HG03469 (cell line): Measurements from ENCODE around the gene MFSD11.
A peak's percentile ranks its signal among the peaks of the same experiment; 100 is the strongest.
"Not testable (repeated sequence)": the region's sequence is repeated elsewhere in the genome, so short reads cannot be mapped to it uniquely, and the experiment has no call there.

ENCODE experiments used
- ATAC-seq: cut with Tn5 transposase; IDR thresholded peaks from one replicate; pipeline ENCODE4 v1.9.1; 2021; ENCODE audit warnings: mild to moderate bottlenecking, moderate library complexity, moderate number of reproducible peaks; ENCODE audit not compliant: unreplicated experiment

The MFSD11 gene

DNA sequence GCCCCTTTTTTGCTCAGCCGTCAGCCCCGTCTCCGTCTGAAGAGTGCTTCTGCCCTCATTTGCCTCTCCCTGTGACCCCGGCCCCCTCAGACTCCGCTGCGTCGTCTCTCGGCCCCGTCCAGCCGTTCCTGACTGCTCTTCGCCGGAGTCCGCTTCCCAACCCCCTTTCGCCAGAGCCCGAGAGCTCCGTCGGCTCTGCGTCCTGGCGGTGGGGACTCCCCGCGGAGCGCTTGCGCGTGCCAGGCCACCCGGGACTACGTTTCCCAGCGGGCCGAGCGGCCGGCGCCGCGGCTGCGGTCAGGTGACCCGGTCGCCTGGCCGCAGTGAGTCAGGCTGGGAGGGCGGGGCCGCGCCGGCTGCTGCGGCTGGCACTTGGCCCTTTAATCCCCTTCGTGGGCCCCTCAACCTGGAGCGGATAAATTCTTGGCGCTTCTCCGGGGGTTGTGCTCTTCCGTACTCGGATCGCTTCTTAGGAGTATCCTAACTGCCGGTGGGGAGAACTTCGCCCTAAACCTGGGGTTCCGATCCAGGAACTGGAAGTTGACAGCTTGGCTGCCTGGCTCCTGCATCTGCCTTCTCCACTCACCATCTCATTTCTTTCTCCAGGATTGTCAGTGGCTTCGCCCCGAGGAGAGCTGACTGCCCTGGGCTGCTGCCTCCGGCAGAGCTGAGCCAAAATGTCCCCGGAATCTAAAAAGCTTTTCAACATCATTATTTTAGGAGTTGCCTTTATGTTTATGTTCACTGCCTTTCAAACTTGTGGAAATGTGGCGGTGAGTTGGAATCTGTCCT is at the start of gene MFSD11:
Gene MFSD11 (plus strand): TSS at position 444 of the 792 bp plus-strand sequence. CDS start 234 bp downstream, at position 678.
- peak; percentile 32 for ATAC-seq

DNA sequence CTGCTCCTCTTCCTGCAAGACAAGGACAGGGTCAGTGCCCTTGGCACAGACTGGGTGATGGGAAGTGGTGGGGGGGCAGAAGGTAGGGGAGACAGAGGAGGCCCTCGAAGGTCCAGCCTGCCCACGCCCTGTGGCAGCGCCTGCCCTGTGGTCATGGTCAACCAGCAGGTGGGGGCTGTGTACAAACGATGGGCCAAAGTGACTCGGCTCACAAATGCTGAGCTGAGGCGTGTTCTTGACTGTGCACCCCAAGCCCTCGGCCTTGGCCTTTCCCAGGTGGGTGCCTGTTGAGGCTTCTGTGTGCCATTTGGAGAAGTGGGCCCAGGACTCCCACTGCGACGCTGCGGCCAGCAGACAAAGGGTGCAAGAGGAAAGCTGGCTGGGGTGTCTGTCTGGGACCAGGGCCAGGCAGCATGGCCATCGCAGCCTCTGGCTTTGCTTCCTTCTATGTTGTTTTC is 49.7 kb upstream of the MFSD11 start:
- ATAC-seq: no peak

DNA sequence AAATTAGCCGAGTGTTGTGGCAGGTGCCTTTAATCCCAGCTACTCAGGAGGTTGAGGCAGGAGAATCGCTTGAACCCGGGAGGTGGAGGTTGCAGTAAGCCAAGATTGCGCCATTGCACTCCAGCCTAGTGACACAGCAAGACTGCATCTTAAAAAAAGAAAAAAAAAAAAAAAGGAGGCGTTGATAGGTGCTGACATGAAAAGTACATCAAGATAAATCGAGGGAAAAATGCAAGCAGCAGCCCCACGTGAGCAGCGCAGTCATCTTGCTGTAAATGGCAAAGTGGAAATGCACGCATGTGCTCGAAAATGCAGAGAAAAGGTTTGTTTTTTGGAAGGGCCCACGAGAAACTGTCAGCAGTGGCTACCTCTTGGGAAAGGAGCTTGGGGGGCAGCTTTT is 48.1 kb upstream of the MFSD11 start:
- no peak for ATAC-seq

DNA sequence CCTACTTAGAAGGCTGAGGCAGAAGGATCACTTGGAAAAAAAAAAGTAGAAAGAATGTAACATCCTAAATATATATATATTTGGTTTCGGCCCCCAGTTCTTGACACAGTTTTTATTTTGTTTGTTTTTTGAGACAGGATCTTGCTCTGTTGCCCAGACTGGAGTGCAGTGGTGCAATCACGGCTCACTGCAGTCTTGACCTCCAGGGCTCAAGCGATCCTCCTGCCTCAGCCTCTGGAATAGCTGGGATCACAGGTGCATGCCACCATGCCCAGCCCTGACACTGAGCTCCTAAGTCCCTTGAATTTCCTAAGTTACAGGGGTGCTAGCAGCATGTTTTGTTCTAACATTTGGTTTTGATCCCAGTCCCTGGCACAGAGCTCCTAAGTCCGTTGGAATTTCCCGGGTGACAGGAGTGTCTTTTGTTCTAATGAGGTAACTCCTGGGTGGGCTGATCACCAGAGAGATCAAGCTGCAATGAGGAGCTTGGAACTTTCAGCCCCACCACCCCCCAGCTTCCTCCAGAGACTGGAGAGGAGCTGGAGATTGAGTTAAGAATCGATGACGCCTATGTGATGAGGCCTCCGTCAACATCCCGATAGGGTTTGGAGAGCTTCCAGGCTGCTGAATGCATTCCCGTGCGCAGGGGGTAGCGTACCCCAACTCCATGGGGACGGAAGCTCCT is 47.2 kb upstream of the MFSD11 start:
- no peak for ATAC-seq

DNA sequence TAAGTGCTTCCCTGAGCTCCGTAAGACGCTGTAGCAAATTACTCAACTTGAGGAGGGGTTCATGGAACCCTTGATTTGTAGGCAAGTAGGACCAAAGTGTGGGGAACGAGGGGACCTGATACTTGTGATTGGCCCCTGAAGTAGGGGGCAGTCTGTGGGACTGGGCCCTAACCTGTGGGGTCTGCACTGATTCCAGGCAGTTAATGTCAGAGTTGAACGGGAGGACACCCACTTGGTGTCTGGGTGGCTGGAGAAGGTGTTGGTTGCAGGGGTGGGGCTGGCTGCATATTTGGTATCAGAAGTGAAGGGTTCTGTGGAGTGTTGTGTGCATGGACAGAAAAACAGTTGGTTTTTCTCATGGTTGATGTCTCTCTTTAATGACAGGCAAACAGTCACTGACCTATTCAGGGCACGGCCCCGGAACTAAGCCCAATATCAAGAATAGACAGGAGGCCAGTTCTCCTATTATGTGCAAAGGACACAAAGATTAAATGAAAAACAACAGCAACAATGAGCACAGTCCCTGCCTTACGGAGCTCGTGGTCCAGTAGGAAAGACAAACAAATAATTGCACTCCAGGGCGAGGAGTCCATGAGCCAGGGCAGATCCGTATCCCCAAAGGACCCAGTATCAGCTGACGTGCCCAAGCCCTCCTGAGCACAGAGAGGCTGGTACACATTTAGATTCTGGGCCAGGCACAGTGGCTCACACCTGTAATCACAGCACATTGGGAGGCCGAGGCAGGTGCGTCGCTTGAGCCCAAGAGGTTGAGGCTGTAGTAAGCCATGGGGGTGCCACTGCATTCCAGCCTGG is 46.3 kb upstream of the MFSD11 start:
- no peak for ATAC-seq

DNA sequence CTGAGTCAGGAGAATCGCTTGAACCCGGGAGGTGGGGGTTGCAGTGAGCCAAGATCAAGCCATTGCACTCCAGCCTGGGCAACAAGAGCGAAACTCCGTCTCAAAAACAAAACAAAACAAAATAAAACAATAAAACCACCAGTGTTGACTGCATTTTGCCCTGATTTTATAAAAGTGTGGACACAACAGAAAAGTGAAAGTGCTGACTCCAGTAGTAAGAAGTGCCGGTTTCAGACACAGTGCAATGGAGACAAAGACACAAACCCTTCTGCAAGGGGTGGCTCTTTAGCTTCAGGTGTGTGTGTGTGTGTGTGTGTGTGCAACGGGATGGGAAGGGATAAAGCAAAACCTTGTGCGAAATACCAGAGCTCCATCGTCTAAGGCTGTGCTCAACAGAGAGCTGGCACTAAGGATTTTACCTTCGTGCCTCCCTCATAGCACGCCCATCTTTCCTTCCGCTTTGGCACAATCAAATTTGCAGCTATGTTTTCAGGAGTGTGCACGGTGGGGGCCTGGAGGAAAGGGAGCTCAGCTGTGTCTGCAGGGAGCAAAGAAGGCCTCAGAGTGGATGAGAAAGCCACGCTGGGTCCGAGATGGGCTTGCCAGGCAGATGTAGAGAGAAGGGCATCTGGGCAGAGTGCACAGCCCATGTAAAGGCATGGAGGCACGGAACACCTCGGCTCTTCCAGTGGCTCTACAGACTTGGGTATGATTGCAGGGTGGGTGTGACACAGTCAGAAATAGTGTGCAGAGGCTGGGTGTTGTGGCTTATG is 42.7 kb upstream of the MFSD11 start:
- ATAC-seq: no peak

DNA sequence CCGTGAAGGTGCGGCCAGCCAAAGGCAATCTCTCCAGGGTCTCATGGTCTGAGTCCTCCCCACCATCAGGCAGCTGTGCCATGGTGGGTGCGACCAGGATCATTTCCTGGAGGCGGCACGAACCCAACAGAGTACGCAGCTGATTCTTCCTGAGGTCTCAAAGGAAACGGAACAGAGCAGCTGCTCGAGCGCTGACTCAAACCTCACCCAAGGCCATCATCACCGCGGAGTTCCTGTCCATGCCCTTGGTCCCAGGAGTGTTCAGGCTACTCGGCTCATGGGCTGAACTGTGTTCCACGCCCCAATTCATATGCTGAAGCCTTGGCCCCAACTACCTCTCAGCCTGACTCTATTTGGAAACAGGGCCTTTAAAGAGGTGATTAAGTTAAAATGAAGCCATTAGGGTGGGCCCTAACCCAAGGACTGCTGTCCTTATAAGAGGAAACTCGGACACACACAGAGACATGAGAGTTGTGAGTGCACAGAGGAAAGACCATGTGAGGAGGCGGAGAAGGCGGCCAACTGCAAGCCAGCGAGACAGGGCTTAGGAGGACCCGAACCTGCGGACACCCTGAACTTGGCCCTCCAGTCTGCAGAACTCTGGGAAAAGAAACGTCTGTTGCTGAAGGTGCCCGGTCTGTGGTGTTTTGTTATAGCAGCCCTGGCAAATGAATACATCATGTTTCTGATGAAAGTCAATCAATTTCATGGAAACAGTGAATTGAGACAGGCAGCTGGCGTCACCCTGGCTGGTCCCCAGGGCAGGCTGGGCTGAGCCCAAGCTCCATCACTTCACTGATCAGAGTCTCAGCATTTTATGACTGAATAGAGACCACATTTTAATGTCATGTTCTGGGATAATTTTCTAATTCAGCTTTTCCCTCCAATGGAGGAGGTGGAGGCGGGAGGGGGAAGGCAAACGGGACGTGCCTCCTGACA is 40.9 kb upstream of the MFSD11 start:
- ATAC-seq: no peak

DNA sequence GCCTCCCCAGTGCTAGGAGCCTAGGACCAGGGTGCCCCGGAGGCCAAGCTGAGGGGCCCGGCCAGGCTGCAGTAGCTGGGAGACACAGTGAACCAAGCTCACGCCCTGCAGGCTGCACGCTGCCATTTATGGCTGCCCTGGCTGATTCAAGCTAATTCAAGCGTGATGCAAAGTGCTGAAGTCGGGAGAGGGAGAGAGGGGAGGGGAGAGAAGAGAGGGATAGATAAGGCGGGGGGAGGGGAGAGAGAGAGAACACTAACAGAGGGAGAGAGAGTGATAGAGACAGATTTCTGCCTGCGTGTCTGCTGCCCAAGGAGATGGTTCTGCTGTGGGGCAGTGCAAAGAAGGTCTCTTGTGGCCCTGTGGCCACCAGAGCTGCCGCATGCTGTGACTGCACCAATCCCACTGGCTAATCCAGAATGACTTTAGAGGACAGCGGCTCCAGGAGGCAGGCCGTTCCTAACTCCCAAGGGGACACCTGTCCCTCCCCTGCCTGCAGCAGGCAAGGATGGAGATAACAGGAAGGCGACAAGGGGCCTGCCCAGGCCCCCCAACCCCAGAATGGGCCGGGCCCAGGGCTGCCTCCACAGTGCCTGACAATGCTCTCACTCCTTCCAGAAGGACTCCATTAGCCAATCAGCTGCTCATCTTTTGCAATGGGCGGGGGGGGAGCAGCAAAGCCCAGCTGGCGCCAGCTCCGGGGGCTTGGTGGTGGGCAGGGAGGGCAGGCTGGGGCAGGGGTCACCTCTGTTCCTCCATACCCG is 40.0 kb upstream of the MFSD11 start:
- ATAC-seq: no peak

DNA sequence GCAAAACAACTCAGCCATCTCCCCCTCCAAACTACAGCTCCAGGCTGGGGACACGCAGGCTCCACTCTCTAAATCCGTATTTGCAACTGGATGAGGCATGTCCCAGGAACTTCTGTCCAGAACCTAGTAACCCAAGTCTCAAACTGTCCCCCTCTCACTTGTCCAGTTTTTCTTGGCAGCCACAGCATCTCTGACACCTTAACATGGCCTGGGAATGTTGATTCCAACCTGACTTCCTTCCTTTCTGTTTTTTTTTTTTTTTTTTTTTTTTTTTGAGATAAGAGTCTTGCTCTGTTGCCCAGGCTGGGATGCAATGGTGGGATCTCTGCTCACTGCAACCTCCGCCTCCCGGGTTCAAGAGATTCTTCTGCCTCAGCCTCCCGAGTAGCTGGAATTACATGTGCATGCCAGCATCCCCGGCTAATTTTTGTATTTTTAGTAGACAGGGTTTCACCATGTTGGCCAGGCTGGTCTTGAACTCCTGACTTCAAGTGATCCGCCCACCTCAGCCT is 39.4 kb upstream of the MFSD11 start:
- ATAC-seq: not testable (repeated sequence)

DNA sequence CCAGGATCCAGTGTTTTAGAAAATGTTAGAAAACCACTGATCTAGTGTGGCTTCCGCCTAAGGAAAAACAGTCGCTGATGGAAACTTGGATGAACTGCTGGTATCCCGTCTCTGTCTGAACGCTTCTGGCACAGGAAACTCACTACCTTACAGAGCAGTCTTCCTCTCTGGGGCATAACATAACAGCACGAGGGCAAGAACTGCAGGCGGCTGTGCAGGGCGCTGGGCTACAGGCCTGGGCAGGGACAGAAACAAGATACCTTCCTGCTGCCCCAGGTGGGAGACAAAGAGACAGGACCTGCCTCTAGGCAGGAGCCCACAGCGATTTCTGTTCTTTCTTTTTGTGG is 37.7 kb upstream of the MFSD11 start:
- no peak for ATAC-seq

DNA sequence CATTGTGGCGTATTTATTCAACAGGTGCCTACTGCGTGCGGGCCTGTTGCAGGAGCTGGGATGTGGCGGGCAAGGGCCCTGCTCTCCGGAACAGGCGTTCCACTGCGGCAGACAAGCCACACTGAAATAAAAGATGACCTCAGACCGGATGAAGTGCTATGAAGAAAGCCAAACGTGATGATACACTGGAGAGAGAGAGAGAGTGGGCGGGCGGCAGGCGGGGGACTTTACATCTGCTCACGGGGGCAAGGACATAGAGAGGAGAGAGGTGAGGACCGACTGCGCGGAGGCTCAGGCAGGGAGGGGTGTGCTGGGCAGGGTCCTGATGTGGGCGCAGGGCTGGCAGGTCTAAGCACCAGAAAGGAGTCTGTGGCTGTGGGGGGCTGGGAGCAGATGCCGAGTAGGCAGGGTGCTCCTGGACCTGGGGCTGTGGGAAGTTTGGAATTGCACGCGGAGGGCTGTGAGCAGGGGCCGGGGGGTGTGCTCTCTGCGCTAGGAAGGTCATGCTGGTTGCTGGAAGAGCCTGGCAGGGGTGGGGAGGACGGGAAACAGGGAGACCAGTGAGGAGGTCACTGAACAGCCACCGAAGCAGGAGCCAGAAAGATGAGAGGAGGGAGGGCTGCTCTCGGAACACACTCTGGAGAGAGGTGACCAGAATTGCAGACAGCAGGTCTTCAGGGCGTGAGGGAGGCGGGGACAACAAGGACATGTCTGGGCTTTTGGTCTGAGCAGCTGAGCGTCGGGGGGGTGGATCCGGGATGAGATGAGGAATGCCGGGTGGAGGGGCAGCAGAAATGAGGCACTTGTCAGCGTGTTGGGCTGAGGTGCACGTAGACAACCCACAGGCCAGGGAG is 37.1 kb upstream of the MFSD11 start:
- no peak for ATAC-seq

DNA sequence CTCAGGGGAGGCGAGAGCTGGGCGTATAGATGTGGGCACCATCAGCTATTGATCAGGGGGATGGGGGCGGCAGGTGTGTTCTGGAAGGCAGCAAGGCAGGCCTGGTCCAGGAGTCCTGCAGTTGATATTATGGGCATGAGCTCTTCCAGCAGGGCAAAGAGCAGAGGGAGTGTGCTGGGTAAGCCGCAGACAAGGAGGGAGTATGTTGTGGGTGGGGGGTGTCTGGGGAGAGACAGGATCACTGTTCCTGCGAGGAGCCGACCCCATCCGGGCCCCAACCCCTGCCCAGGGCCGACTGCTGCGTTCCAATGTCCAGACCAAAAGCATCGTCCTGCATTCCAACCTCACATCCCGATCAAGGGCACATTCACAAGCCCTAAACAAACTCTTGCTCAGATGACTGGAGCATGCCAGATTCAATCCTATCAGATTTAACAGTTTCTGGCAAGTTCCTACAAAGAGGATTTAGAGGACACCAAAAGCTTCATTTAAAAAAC is 36.4 kb upstream of the MFSD11 start:
- ATAC-seq: no peak

DNA sequence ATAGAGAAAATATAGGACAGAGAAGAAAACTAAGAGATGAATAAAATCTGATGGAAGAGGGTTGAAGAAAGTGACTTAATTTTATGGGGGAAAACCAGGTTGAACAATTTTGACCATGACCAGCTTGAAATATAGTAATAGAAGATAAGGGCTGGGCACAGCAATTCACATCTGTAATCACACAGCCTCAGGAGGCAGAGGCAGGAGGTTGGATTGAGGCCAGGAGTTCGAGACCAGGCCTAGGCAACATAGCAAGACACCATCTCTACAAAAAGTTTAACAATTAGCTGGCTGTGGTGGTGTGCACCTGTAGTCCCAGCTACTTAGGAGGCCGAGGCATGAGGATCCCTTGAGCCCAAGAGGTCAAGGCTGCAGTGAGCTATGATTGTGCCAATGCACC is 35.8 kb upstream of the MFSD11 start:
- ATAC-seq: no peak

DNA sequence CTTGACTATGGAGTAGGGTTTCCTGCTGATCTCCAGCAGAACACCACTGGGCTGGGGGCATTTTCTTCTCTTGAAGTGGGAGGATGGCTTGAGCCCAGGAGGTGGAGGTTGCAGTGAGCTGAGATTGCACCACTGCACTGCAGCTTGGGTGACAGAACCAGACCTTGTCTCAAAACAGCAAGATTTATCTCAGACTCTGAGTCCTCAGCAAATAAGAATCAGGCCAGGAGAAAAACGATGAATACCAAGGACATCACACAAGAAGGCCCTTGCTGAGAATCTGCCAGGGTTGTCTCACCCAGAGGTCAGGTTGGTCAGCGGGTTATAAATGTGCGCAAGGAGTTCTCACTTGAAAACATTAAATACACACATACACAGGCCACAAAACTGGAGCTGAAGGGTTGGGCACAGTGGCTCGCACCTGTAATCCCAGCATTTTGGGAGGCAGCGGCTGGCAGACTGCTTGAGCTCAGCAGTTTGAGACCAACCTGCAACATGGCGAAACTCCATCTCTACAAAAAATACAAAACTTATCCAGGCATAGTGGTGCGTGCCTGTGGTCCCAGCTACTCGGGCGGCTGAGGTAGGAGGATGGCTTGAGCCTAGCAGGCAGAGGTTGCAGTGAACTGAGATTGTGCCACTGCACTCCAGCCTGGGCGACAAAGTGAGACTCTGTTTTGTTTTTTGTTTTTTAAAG is 34.8 kb upstream of the MFSD11 start:
- ATAC-seq: no peak

DNA sequence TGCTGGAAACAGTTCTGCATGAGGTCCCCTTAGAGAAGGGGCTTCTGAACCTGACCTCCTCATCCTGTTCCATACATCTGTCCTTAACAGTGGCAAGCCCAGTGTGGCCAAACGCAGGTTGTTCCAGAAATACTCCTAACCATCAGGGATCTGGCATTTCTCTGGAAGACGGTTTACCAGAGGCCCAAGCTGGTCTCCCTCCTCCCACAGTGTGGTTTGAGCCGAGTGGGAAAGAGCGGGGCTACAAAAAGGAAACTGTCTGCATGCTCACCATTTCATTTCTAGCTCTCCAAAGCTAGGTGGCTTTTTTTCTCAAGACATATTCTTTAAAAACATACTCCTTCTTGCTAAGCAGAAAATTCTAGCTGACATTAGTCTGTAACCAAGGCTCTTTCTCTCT is 33.1 kb upstream of the MFSD11 start:
- no peak for ATAC-seq

DNA sequence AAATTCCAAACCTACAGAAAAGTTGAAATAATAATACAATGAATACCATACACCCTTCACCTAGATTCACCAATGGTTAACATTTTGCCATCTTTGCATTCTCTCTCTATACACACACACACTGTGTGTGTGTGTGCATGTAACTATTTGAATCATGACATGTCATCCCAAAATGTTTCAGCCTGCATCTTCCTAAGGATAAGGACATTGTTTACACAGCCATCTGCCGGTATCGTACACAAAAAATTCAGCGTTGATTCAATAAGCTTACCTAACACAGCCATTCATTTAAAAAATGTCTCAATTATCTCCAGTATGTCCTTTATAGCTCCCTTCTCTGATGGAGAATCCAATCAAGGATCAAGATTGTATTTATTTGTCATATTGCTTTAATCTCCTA is 31.1 kb upstream of the MFSD11 start:
- no peak for ATAC-seq
